GM12872 (cell line): Measurements from ENCODE around the gene AUTS2.

Source experiments
- CTCF ChIP-seq: IDR thresholded peaks from 3 replicates; pipeline ENCODE4 v1.5.1; 2011; ENCODE audit warnings: low read depth, mild to moderate bottlenecking, low read length, moderate library complexity; ENCODE audit not compliant: insufficient read depth

The AUTS2 gene

GRCh38 chr7:70063371-70063770, 465.1 kb downstream of the AUTS2 start:
- TF ChIP-seq CTCF = no peak

GRCh38 chr7:70063927-70064326, 465.7 kb downstream of the AUTS2 start:
- TF ChIP-seq CTCF = no peak

DNA sequence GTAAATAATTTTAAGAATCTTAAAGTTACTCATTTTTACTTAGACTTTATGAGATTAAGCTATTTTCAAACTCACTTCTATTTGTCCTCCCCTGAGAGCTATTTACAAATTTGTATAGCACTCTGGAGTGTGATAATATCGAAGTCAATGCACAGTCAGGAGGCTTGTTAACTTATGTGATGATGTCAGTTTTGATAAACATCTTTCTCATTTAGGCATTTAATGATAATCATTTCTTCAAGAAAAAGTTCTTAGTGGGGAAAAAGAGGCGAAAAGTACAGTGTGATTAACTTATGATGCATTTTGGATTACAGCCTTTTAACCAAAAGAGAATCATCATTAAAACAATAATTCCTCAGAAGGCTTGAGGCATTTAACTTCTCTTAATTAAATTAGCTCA, 468.6 kb downstream of the AUTS2 start:
- TF ChIP-seq CTCF = no peak

DNA sequence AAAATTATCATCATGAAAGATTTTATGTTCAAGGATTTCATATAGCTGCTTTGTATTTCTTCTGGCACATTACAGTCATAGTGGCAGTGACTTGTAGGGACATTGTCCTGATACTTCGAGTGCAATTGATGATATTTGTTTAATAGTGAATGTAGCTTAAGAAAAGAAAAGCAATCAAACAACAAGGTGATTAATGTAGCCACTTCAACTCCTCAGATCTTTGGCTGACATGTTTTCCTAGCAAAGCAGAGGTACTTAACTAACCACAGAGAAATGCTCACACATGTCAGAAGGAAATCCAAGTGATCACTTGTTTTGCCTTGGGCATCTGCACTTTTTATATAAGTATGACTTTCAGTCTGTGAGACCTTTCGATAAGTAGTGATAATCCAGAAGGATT, 470.3 kb downstream of the AUTS2 start:
- TF ChIP-seq CTCF = no peak

DNA sequence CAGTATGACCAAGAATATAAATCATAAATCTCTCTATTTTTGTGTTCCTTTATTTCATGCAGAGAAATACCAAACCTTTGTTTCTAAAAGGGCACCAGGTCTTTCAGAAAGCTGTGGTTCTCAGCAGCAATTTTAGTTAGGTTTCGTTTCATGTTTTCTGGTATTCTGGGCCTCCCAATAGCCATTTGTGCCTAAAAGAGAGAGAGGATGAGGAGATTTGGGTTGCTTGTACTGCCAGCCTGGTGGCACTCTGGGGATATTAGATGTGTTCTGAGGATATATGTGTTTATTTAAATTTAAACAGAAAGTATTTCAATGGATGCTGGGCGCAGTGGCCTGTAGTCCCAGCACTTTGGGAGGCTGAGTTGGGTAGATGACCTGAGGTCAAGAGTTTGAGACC, 471.7 kb downstream of the AUTS2 start:
- no peak for TF ChIP-seq CTCF

DNA sequence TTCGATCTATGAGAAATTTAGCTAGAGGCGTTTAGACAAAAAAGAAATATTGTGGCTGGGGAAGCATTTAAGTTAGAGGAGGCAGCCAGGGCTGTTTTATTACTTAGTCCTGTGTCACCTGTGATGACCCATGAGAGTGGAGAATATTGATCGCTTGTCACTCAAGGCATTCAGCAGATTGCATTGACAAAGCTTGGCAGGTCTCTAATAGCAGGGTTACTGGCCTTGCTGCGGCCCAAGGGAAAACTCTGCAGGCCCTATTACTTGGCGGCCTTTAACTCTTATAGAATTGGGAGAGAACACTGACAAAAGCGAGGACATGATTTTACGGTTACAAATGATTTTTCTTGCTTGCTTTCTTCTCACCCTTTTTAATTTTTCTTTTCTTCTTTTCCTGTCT, 473.5 kb downstream of the AUTS2 start:
- no peak for TF ChIP-seq CTCF

- TF ChIP-seq CTCF = no peak
These were observed 473.9 kb downstream of the AUTS2 start for GRCh38 chr7:70072220-70072619.

DNA sequence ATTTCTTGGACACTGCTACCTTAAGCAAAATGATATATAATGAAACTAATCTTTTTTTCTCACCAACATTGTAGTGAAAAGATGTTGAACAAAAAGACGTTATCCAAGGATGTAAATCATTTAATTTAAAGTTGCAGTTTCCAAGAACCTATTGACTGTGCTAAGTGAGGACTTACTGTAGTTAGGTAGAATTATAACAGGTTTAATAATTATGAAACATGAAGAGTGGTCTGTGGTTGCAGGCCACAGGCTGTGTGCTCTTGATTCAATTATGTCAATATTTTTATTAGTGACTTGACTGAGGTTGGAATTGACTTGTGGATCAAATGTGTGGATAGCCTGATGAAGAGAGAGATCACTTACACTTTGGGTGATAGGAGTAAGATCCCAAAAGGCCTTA, 478.1 kb downstream of the AUTS2 start:
- TF ChIP-seq CTCF = no peak
